WI38 (cell line): ENCODE data around the gene PPIF.

ENCODE experiments used
- H3K4me3 ChIP-seq: 2 replicates; pipeline ENCODE4 v1.5.1; 2011; ENCODE audit warnings: low read depth, mild to moderate bottlenecking, control low read depth, low read length
- TF ChIP-seq, protein P1 (sequence below): IDR thresholded peaks from 2 replicates; pipeline ENCODE4 v1.5.1; 2012; ENCODE audit warnings: low read depth, mild to moderate bottlenecking, control low read depth, low read length

Gene PPIF

GRCh38 chr10:79397575-79398303 is 50.5 kb downstream of the PPIF start:
- H3K4me3 ChIP-seq: no peak overlapping the region
- TF ChIP-seq, protein P1, sequence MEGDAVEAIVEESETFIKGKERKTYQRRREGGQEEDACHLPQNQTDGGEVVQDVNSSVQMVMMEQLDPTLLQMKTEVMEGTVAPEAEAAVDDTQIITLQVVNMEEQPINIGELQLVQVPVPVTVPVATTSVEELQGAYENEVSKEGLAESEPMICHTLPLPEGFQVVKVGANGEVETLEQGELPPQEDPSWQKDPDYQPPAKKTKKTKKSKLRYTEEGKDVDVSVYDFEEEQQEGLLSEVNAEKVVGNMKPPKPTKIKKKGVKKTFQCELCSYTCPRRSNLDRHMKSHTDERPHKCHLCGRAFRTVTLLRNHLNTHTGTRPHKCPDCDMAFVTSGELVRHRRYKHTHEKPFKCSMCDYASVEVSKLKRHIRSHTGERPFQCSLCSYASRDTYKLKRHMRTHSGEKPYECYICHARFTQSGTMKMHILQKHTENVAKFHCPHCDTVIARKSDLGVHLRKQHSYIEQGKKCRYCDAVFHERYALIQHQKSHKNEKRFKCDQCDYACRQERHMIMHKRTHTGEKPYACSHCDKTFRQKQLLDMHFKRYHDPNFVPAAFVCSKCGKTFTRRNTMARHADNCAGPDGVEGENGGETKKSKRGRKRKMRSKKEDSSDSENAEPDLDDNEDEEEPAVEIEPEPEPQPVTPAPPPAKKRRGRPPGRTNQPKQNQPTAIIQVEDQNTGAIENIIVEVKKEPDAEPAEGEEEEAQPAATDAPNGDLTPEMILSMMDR: no peak

DNA sequence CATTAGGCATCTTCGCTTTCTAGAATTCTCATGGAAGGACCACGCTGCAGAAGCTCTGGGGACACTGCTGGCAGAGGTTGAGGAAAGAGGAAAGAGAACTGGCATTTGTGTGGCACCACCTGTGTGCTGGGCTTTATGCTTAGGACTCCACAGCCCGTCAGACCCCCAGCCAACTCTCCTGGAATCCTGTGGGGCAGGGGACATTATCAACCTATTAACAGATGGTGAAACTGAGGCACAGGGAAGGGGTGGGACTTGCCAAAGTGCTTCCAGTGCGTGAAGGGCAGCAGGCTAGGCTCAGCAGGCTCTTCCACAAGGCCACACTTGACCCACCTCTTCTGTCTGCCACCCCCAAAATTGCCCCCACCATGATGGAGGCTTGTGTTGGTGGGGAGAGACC is 51.4 kb downstream of the PPIF start:
- TF ChIP-seq, protein P1: no peak
- H3K4me3 ChIP-seq: peak overlapping the region; percentile 34

GRCh38 chr10:79399223-79399831 is 52.1 kb downstream of the PPIF start:
- TF ChIP-seq, protein P1: no peak
- H3K4me3 ChIP-seq: peak overlapping the region; percentile 34

DNA sequence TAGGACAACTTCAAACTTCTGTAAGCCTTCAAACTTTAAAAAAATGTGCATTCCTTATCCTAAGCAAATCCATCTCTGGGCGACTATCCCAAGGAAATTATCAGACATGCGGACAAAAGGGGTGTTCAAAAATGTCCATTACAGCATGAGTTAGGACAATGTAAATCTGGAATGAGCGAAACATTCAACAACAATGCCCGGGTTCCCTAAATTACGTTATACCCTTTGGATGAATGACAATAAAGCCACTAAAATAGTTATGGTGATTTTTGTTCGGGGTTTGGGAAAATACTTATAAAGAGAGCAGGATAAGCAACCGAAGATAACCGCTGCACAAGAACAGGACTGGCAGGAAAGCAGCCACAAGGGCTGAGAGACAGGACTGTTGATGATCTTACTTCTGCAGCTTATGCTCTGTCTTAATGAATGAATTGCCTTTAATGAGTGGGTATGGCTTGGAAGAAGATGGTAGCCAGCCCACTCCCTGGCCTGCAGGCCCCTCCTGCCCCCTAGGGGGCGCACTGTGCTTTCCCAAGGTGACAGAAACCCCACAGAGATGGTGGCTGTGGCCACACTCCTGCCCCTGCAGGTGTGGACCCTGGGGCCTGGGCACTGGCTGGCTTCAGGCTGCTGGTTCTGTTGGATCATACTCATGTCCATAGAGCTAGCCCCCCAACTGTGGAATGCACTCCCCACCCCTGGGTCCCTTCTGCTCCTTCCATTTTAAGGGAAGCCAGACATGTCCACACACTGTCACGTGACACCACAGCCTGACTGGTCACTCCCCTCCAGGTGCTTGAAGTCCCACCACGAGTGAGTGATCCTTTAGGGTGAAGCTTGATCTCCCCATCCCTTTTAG is 53.1 kb downstream of the PPIF start:
- TF ChIP-seq, protein P1: peak; percentile 64
- H3K4me3 ChIP-seq: no peak overlapping the region; the same call in 1 of the 2 replicates

DNA sequence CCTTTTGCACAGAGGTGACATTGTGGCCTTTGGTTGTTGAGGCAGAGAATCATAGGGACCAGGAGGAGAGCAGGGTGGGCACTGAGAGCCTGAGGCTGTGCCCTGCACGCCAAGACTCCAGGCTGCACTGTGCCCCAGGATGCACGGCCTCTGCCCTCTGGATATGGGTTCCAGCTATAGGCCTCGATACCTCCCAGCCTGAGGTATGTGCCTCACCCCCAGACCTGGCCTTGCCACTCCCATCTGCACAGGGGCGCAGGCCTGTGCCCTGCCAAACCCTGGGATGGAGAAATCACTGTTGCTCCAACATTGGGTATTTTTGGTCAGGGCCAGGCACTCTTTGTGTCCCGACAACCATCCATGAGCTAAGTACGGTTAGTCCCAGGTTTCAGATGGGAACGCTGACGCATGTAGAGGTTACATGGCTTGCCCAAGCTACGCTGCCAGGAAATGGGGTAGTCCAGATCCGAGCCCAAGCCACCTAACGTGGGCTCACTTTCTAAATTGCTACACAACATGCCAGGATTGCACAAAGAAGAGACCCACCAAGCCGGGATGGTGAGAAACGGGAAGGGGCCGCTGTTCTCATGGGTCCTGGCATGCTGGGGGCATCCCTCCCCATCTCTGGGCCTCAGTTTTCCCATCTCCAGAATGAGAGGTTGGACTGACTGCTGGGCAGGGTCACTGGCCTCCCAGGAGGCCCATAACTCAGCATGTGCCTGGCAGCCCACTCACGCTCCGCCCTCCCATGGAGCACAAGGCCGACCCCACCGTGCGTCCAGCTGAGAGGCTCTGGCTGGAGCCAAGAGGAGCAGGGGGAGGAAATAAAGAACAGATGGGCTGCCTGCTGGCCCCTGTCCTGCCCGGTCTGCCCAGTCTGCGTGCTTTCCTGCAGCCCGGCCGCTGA is 54.0 kb downstream of the PPIF start:
- TF ChIP-seq, protein P1: no peak
- H3K4me3 ChIP-seq: no peak overlapping the region

DNA sequence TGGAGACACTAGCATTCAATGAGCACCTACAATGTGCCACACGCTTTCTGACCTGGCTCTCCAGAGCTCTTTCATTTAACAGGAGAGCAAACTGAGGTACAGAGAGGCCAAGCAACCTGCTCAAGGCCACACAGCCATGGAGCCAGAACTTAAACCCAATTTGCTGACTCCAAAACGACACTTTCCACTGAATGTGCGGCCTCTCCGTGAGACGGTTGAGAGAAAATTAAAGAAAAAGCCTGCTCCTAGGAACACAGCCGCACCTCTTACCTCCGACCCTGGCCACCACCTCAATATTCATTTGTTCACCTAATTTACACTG is 55.3 kb downstream of the PPIF start:
- no peak overlapping the region for H3K4me3 ChIP-seq
- TF ChIP-seq, protein P1: no peak
